Ramos (cell line): ENCODE data around the gene FSTL4.
"Not testable (repeated sequence)": the region's sequence is repeated elsewhere in the genome, so short reads cannot be mapped to it uniquely, and the experiment has no call there.

Source experiments
- in situ Hi-C: fragments of 300-500 bp; cut with MboI; formaldehyde crosslinking; loops from one replicate; pipeline ENCODE4 v1.14.3; 2022; ENCODE audit warnings: low sequenced_read_pairs; ENCODE audit not compliant: unreplicated experiment

FSTL4 gene

DNA sequence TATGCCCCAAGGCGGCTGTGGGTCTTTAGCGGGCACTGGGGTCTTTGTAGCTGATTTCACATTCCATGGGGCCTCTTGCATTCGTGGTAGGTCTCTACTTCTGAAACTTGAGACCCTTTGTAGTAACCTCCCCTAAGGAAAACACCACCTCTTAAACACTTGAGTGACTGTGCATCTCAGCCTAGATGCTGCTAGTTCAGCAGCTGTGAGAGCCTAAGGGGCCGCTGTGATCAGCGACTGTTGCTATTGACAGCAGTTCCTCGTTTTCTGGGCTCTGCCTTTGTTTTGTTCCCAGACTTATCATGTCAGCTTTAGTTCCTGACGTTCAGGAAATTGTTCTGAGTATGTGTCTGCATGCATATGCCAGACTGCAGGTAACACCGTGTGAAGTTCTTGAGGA lies 389.4 kb downstream of the FSTL4 start:
- in situ Hi-C loops = no loop called here

DNA sequence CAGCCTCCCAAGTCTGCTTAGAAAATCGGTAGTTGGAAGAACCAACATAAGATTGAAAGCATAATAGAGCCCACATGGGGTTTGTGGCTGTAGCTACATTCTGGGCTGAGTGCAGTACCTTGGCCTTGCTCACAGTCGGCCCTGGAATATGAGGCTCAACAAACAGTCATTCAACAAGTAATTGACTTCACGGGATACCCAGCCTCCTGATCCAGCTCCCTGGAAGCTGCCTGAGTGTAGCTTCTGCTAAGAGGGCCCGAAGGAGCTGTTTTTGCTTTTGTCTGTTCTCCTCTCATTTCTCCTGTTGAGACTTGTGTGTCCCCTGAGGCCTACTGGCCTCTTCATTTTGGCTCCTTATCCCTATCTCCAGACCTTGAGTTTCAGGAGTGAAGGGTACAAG lies 389.8 kb downstream of the FSTL4 start:
- in situ Hi-C loops = no loop called here

DNA sequence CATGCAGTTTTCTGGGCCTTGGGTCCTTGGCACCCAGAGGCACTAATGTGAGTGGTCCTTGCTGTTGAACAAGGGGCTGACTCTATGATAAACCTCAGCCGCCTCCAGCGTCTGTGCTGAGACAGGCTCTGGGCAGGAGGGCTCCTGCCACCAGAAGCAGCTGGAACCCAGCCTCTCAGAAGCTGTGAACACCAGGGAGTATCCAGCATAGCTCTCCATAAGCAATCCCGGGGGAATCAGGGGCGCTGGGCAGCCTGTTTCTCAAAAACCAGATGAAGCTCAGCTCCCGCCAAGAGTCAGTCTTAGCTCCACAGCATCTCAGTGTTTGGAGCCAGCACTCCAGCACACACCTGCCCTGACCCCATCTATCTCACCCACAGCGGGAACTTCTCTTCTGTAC lies 390.3 kb downstream of the FSTL4 start:
- in situ Hi-C loops = no loop called here

- in situ Hi-C loops = no loop called here
Observed at GRCh38 chr5:133220851-133221674, 391.3 kb downstream of the FSTL4 start.

- in situ Hi-C loops = no loop called here
Observed at GRCh38 chr5:133219296-133219695, 393.0 kb downstream of the FSTL4 start.

- in situ Hi-C loops = not testable (repeated sequence)
Observed at GRCh38 chr5:133216138-133216537, 396.2 kb downstream of the FSTL4 start.

GRCh38 chr5:133214153-133214820 lies 398.1 kb downstream of the FSTL4 start:
- in situ Hi-C loops = no loop called here

GRCh38 chr5:133205649-133206048 lies 406.7 kb downstream of the FSTL4 start:
- in situ Hi-C loops = no loop called here

DNA sequence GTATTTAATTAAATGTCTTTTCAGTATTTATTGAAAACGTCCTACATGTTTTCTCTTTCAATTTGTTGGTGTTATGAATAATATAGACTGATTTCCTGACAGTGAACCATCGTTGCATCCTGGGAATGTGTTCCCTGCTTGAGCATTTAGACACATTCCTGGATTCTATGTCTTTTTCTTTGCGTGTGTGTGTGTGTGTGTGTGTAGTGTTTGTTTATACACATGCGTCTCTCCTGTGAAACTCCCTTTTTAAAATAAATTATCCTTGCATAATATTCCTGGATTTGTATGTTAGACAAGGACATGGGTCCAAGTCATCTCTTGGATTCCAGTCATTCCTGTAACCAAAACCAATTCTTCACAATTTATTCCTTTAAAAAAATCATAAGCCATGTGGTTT lies 407.1 kb downstream of the FSTL4 start:
- in situ Hi-C loops = no loop called here

GRCh38 chr5:133203317-133204305 lies 408.7 kb downstream of the FSTL4 start:
- in situ Hi-C loops = no loop called here

DNA sequence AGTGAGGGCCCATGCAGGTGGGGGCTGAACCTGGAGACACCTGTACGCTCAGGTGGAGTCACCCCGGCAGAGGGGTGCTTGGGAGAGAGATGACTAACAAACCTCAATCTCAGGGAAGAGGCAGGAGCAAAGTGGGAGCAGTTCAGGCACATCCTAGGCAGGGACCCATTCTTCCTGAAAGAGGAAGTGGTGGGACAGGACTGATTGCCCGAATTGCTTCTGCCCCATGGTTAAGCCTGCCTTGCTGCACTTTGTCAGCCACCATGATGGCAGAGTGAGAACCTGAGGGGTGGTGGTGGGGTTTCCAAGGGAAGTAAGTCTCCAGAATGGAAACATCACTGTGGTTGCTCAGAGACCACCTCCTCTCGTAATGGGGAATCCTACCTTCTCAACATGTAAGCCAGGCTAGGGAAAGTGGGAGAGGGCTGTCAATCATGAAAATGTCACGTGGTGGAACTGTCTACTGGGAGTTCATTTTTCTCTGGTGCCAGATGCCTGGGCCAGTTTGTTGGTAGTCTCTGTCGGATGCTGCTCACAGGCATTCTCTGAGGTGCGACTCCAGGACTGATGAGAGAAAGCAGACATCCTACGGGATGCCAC lies 410.2 kb downstream of the FSTL4 start:
- in situ Hi-C loops = no loop called here

- in situ Hi-C loops = no loop called here
Observed at GRCh38 chr5:133201310-133201709, 411.0 kb downstream of the FSTL4 start.

GRCh38 chr5:133200256-133200655 lies 412.1 kb downstream of the FSTL4 start:
- in situ Hi-C loops = no loop called here

- in situ Hi-C loops = no loop called here
Observed at GRCh38 chr5:133199417-133200178, 412.7 kb downstream of the FSTL4 start.

- in situ Hi-C loops = no loop called here
Observed at GRCh38 chr5:133198511-133198910, 413.8 kb downstream of the FSTL4 start.

- in situ Hi-C loops = no loop called here
Observed at GRCh38 chr5:133196441-133197085, 415.8 kb downstream of the FSTL4 start.

DNA sequence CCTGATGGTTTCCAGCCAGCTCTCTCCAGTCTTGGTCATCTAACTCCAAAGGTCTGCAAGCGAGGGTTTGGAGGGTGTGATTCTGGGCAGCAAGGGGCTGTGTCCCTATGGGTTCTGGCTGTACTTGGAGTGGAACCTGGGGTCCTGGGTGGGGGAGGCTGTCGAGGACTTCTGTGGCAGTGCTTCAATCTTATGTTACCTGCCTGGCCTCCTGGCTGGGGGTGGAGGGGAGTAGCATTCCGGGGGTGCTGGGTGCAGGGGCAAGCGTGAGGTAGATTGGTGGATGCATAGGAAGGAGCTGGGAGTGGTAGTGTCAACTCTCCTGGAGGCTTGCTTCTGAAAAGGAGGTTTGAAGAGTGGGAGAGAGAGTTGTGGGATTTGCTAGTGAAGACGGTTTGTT lies 417.1 kb downstream of the FSTL4 start:
- in situ Hi-C loops = no loop called here

DNA sequence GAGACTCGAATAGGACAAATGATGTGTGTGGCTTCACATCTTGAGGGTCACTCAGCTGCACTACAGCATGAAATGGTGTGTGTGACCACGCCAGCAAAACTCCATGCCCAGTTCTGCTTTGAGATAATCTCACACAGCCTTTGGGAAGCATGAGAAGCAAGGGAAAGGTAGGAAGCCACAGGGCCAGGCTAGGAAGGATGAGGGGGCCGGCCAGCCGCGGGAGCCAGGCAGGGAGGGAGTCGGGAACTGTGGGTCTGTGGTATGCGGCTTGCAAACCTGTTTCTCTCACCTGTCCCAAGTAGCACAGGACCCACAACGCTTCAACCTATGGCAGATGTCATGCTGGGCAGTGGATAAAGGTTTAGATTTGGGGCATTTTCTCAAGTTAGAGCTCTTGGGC lies 418.5 kb downstream of the FSTL4 start:
- in situ Hi-C loops = no loop called here

DNA sequence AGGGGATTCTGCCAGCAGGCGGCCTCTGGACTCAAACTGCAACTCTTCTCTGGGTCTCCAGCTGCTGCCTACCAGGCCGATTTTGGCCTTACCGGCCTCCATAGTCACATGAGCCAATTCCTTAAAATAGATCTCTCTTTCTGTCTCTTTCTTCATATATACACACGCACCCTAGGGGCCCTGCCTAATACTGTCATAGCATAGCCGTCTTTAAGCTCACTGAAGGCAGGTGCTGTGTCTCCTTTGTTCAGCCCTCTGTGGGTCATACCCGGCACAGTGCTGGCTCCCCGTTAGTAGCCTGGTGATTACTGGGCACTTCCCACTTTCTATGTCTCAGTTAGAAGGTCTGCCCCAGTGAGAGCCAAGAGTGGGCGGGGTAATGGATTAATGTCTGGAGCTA lies 419.6 kb downstream of the FSTL4 start:
- in situ Hi-C loops = no loop called here
